Stimulated activated CD4-positive, alpha-beta T cell treated with anti-CD3 and anti-CD28 coated beads, TNF-alpha, amount 100 ng/mL, for 1 hour (primary cell): ENCODE measurements around the gene PARD6B.

Source experiments
- DNase-seq, 3 donors: peaks; one replicate each; pipeline ENCODE4 v3.0.0-alpha.2; 2020; ENCODE audit warnings: low read depth in 3 of 3, low spot score in 1 of 3

PARD6B gene

DNA sequence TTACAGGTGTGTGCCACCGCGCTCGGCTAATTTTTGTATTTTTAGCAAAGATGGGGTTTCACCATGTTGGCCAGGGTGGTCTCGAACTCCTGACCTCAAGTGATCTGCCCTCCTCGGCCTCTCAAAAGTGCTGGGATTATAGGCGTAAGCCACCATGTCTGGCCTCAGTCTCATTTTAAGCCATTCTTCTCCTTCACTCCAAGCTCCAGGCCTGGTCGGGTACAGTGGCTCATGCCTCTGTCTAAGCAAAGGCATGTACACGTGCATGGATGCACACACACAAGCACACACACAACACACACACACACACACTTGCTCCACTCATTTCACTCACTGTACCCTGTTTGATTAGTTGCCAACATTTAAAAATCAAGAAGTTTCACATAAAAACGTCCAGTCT is 7.7 kb upstream of the PARD6B start:
- no peak for DNase-seq

DNA sequence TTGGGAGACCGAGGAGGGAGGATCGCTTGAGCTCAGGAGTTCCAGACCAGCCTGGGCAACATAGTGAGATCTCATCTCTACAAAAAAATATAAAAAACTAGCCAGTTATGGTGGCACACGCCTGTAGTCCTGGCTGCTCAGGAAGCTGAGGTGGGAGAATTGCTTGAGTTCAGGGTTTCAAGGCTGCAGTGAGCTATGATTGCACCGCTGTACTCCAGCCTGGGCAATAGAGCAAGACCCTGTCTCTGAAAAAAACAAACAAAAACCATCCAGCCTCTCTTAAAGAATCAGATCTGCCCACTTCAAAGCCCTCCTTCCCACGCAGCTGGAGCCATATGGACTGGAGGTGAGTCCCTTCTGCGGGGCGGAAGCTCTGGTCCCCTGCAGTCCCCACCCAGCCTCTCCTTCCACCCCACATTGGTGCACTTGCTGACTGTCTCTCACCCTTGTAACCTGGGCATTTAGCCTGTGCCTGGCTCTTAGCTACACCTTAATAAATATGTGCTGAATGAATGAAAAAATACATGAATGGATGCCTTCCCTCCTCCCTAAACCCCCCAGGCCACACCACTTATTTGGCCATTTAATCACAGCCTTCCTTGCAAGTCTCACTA is 7.2 kb upstream of the PARD6B start:
- DNase-seq = no peak

DNA sequence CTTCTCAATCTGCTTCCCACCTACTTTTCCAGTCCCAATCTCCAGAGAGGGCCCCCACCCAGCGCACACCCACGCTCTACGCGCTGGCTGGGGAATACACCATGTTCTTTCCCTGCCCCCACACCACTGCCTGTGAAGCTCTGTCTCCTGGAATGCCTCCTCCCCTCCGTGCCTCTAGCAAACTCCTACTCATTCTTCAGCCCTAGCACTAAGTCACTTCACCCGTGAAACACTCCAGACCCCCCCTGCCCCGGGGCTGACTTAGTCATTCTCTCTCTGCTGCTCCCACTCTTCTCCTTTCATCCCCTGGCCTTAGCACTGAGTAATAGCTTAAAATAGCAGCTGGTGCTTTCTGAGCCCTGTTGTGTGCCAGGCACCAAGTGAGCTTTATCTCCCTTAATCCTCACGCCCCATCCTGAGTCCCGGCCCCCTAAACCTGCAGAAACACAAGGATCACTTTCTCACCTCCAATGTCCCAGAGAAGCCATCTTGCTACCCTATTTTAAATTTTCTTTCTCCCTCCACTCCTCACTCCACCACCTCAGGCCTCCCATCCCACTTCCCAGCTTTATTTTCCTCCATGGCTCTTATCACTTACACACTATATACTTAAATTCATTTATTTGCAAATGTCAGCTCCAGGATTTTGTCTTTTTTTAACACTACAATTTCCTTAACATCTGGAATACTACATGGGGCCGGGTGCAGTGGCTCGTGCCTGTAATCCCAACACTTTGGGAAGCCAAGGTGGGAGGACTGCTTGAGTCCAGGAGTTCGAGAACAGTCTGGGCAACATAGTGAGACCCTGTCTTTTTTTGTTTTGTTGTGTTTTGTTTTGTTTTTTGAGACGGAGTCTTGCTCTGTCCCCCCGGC is 6.3 kb upstream of the PARD6B start:
- DNase-seq = peak in 1 of 3 donors; percentile 61

DNA sequence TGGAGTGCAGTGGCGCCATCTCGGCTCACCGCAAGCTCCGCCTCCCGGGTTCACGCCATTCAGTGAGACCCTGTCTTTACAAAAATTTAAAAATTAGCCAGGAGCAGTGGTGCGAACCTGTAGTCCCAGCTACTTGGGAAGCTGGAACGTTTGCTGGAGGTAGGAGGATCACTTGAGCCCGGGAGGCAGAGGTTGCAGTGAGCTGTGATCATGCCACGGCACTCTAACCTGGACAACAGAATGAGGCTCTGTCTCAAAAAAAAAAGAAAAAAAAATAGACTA is 5.7 kb upstream of the PARD6B start:
- no peak for DNase-seq

DNA sequence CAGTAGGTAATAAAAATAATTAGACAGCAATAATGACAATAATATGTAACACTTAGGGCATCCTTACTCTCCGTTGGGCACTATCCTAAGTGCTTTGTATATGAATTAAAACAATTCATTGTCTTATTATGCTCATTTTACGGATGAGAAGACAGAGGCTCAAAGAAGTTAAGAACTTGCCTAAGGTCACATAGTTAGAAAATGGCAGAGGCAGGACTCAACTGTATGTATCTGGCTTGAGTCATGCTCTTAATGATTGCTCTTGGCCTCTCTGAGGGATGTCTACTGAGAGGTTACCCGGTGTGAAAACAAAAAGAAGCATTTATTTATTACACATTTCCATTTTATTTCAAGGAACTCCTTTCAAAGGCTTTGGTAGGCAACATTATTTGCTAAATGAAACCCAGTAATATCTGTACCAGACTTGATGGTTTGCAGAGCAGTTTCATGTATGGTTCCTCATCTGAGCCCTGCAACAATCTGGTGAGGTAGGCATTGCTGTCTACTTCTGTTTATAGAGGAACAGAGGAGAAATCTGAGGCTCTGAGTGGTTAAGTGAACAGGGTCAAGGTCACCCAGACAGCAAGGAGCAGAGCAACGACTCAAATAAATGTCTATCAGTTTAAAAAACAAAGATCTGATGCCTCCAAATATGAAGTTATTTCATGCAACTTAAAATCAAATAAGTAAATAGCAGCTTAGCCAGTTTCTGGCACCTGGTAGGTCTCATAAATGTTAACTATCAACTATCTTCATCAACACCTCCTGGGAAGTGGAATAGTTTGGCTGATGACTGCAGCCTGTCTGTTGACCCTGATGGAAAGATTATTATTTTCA is 4.2 kb upstream of the PARD6B start:
- no peak for DNase-seq

DNA sequence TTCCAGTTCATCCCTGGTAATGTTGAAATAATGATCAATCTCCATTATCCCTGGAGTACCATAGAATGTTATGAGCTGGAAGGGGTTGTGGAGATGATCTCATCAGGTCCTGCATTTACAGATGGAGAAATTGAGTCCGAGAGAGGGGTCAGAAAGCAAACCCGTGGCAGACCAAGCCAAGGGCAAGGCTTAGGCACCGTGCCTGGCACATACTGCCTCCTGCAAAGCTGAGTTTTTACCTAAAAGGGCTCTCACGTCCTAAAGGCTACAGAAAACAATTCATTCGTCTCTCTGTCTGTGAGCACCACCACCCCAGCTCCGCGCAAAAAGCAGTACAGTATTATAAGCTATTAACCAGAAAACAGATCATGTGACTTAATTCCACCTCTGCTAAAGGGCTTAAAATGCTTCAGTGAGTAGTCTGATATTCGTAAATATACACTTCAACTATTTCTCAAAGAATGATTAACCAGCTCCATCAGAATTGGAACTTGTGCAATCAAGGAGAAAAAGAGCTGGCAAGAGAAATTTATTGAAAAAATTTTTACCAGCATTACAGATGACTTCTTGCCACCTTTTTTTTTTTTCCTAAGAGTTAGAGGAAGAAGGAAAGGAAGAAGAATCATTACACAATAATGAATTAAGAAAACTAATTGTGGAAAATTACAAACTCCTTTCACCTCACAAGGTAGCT is 3.4 kb upstream of the PARD6B start:
- no peak for DNase-seq

DNA sequence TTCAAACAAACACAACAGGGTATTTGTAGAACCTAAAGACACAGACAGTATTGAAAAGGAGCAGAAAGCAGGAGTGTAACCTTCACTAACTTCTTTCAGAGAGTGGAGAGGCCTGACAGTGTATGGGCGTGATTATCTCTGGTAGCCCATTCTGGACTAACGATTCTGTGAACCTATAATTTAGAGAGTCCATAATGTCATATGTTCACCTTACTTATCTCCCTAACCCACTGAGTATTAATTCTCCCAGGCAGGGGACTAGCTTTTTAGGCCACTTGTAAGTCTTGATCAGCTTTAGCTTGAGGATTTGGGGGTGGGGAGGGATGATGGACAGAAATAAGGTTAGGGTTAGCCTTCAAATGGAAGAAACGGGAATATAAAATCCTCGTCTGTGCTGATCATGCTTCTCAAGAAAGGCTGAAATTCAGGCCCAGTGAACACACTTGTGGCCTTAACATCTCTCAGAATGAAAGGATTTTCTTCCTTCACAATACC is 2.8 kb upstream of the PARD6B start:
- DNase-seq = no peak

DNA sequence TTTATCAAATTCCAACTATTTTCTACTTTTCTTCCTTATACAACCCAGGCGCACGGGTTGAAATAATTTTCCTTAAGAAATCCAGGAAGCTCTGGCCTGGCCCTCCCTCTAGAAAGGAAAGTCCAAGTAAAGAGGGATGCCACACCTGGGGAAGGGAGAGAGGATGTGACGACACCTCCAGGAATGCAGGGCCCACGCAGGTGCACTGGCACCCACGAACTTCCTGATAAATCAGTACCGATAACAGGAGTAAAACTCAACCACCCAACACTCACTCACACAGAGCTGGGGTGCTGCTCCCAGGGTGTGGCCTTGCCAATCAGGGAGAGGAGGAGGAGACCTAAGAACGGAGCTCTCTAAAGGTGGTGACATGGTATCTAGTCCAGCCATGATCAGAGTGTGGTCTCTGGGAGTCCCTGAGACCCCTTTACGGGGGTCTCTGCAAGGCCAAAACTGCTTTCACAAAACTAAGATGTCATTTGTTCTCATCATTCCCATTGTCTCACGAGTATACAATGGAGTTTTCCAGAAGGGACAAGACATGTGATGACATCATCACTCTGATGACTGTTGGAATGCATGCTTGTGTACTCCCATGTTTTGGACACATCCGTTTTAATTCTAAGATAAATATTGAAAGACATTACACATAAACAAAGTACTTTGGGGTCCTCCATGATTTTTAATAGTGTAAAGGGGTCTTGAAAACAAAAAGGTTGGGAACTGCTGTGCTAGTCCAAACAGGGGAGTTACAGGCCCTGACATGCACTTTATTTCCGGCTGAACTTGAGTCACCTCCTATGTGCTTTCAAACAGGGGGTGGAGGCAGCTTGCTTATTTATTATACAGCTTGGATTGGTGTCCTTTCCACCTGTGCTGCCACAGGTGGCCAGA is 2.2 kb upstream of the PARD6B start:
- DNase-seq = no peak

DNA sequence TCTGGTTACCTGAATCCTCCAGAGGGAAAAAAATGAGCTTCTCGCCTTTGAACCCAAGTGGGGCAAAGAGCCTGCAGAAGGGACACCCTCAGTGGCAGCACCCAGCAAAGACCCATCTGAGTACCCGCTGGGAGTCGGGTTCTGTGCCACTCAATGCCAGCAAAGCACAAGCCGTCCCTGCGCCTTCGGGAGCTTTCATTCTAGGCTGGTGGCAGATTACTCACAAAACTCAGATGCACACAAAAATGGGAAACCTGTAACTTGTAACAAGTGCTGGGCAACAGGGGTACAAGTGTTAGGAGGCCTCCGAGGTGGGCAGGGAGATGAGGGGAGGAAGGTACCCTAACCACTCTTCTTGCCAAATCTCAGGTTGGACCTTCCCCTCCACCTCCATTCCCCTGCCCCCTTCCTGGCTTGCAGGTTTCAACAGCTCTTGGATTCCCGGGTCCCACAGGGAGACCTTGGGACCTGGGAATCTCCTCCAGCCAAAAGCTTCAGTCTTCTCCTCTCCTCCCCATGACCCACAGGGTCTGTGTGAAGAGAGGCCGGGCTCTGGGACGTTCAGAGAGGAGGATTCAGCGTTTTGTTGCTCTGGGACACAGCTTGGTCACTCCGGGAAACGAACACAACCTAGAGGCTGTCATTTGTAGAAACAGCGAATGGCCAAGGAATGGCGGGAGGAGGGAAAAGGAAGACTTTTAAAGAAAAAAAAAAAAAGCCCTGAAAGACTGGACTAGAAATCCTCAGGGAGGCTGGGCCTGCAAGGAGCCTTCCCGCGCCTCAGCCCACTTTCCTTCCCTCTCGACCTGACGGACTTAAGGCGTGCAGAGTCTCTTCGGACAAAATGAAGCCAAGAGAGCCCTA is 1.2 kb upstream of the PARD6B start:
- DNase-seq = no peak

DNA sequence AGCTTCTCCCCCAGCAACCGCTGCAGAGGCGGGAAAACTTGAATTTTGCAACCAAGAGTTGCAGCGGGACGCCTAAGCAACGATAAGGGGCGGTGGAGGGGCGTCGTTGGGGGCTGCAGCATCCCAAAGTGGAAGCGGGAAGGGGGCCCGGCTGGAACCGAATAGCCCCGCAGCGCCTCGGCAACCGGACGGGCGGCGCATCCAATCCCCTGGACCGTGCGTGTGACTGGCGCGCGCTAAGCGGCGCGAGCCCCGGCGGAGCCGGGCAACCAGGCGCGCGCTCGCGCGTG is 670 bp upstream of the PARD6B start:
- no peak for DNase-seq

DNA sequence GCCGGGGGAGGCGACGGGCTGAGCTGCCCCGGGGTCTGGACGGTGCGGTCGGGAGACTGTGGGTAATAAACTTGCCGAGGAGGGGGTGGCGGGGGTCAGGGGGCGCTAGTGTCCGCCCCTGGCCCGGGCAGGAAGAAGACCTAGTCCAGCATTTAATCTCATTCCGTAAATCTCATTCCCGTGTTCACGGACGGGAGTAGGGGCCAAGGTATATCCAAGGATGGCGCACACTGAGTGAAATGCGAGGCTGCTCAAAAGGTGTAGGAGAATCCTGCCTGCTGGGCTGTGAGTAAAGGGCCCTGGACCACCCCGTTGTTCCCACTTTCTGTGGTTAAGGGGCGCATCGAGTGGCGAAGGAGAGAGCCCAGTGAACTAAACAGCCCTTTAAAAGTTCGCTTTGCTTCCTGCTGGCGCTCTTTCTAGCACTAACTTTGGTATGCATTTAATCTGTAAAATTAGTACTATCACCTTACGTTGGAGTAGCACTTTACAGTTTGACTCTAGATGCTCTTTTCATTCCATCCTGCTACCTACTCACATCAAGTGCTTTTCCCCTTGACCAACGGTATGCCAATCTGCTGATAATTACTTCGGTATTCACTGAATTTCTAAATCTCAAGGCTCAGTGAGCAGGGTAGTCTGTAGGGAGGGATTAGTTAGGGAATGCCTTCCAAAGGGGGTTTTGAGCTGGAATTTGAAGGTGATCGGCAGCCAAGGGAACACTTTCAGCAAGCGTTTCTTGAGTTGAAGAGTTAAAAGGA is 730 bp downstream of the PARD6B start:
- no peak for DNase-seq

DNA sequence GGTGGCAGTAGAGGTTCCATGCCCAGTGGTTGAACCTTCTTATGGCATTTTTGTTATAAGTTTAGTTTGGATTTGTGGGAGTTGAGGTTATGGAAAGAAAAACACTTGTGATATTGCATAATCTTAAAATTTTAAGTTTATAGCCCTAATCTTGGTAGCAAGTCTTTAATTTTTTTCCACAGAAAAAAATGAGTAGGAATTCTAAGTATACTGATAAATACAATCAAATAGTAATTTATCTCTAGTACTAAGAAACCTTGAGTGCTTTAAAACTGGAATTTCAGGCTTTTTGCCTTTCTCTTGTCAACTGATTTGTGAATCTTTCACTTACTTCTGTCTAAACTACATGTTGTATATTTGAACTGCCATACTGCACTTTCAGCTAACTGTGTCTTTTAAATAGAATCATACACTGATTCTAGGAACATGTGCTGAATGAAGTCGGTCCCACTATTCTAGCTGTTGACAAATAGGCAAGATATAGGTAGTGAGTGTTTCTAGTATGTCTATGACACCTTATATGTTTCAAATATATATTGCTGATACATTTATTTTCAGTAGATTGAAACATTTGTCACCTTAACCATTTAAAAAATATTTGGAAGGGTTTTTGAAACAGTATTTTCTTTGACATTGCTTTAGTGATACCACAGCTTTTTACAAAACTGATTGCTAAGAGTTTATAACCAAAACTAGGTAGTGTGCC is 2.4 kb downstream of the PARD6B start:
- no peak for DNase-seq

DNA sequence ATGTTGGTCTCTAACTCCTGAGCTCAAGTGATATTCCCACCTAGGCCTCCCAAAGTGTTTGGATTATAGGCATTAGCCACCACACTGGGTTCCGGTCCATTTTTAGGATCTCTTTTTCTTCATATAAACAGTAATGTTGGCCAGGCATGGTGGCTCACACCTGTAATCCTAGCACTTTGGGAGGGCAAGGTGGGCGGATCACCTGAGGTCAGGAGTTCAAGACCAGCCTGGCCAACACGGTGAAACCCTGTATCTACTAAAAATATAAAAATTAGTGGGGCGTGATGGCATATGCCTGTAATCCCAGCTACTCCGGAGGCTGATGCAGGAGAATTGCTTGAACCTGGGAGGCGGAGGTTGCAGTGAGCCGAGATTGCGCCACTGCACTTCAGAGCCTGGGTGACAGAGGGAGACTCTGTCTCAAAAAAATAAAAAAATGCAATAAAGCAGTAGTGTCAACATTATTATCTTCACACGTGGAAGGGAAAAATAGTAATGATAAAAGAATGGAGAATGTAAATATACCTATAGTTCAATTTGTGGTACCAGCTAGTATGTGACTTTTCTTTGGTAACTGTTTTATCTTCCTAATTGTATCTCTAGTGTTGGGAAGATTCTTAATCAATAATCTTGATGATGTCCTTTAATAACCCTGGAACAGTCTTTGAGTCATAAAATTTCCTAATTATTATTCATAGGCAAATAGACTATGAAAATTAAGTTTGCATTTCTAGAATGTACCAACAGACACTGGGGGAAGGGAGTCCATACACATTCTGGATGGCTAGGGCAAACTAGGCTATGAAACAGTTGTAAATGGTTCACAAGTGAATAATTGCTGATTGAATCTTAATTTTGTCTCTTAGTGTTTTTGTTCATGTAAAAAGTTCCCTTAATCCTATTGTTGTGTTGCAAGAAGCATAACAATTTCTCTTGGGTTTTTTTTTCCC is 3.6 kb downstream of the PARD6B start:
- DNase-seq = no peak

DNA sequence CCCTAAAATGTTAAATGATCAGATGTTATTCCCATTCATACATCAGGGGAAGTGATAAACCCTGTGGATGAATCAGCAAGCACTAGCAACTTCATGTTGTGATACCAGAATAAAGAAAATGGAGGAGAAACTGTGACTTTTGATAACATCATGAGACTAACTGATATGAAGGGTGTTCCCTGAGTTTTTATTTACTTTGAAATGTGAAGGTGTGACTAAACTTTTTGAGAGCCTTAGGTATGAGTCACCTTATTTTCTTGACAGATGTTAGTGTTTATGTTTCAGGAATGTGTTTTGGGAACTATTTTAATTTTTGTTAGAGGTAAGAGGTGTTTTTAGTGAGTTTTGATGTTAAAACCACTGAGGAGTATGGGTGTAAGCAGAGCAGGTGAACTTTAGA is 4.4 kb downstream of the PARD6B start:
- DNase-seq = no peak

DNA sequence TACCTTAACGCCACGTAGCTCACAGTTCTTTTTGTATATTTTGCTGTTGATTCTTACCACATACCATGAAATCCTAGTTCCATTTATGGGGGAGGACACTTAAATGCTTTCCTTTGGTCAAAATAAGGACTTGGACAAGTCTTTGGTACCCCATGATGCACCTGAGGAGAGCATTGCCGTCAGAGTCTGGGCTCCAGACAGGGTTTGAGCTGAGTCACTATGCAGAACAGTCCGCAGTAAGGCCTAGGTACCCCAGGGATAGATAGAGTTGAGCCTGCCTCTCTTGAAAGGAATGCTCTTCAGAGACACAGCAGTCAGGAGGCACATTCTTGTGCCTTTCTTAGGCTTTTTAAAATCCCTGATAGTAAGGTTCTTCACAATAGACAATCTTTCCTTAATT is 6.0 kb downstream of the PARD6B start:
- no peak for DNase-seq

DNA sequence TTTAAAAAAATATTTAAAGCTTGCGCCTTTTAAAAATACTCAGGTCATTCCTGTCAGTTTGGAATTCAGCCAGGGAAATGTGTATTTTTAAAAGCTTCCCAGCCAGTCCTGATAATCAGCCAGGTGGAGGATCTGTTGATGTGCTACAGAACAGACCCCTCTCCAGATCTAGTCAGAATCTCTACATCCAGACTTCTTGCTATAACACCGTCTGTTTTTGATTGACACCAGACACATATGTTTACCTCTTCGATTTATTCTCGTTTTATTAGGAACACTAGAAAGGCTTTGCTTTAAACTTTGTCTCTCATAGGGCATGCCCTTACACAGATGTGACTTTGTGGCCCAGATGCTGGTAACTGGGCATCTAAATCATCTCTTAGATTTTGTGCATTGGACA is 11.7 kb downstream of the PARD6B start:
- DNase-seq = no peak

DNA sequence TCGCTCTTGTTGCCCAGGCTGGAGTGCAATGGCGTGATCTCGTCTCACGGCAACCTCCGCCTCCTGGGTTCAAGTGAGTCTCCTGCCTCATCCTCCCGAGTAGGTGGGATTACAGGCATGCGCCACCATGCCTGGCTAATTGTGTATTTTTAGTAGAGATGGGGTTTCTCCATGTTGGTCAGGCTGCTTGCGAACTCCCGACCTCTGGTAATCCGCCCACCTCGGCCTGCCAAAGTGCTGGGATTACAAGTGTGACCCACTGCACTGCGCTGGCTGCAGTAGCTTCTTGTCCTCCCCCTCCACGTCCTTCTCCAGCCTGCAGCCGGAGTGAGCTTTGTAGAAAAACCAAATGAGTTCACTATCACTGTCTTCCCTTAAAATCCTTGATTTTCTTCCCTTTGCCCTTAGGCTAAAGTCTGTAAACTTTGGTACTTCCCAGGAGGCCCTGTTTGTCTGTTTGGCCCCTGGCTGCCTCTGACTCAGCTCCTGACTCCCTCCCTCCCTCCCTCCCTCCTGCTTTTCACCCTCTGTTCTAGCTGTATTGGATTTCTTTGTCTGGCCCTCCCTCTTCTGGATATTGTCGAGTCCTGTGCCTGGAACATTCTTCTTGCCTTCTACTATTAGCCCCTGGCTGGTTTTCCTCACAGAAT is 12.9 kb downstream of the PARD6B start:
- DNase-seq = no peak
